CD4-positive, alpha-beta T cell treated with Interleukin-6 at 100 ng/mL for 8 hours (primary cell): ENCODE measurements around the gene CATSPERB.
"Not testable (repeated sequence)": the region's sequence is repeated elsewhere in the genome, so short reads cannot be mapped to it uniquely, and the experiment has no call there.

Source experiments
- DNase-seq: peaks from one replicate; pipeline ENCODE4 v3.0.0-alpha.2; 2020; ENCODE audit warnings: mixed read lengths, low spot score

Gene CATSPERB

DNA sequence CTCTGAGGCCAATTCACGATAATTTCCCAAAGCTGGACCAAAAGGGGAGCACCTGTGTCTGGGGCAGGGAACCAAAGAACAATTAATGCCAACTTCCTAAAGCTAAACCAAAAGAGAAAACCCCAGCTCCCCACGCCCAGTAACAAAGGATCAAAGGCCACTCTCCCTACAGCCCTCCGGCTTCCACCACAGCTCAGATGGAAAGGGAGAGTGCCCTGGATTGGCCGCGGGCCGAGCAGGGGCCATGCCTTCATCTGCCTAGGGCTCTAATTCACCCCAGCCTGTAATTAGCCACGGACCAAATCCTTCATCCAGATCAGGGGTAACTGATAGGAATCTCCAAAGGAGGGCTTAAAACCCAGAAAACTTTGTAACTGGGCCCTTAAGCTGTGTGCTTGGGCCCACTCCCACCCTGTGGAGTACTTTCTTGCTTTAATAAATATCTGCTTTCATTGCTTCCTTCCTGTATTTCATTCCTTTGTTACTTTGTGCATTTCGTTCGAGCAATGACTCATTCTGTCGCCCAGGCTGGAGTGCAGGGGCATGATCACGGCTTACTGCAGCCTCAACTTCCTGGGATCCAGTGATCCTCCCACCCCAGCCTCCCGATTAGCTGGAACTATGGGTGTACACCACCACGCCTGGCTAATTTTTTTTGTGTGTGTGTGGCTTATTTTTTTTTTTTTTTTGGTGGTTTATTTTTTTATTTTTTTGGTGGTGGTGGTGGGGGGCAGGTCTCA, 156.2 kb downstream of the CATSPERB start:
- no peak for DNase-seq

- DNase-seq: peak; percentile 55
These were observed 157.7 kb downstream of the CATSPERB start for GRCh38 chr14:91573894-91574837.

DNA sequence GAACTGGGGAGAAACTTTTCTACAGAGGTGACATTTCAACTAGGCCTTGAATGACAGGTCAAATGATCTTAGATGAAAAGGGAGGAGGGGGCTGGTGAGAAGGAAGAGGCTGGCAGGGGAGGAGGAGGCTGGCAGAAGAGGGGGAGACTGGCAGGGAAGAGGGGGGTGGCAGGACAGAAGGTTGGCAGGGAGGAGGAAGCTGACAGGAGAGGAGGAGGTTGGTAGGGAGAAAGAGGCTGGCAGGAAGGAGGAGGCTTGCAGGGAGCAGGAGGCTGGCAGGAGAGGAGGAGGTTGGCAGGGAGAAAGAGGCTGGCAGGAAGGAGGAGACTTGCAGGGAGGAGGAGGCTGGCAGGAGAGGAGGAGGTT, 158.4 kb downstream of the CATSPERB start:
- DNase-seq: no peak

DNA sequence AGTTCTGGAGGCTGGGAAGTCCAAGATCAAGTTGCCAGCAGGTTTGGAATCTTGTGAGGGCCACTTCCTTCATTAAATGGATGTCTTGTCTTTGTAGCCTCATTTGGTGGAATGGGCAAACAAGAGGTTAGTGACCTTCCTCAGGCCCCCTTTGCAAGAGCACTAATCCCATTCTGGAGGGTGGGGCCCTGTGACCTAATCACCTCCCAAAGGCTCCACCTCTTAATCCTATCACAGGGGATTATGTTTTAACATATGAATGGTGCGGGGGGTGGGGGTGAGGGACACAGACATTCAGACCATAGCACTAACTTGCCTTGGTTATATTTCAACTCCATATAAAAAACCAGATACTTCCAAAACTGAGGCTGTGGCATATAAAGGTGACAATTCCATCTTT, 161.9 kb downstream of the CATSPERB start:
- DNase-seq: no peak

DNA sequence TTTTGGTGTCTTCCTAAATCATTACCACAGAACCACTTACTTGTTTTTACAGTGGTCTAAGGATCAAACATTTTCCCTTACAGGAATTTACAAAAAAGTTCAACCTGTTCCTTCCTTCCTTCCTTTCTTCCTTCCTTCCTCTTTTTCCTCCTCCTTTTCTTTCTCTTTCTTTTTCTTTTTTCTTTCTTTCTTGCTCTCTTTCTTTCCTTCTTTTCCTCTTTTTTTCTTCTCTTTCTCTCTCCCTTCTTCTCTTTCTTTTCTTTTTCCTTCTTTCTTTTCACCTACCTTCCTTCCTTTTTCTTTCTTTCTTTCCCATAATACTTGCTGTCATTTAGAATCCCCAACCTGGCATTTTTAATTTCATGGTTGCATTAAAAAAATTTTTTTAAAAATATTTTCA, 162.6 kb downstream of the CATSPERB start:
- DNase-seq: no peak

DNA sequence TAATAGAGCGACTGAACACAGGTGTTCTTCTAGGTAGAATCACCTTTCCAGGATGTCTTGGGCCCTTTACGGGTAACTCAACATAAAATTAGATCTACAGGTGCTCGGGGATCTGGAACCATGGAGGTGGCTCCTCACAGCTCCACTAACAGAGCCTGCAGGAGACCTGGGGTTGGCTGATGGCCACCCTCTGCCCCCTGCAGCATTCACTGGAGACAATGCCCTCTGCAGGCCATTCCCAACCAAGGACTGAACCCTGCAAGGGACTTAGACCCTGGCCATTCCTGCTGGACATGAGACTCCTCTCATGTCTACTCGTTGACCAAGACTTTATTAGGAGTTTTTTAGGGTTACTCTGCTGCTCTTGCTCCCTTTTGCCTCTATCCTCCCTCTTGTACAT, 163.3 kb downstream of the CATSPERB start:
- DNase-seq: no peak

- not testable (repeated sequence) for DNase-seq
These were observed 164.1 kb downstream of the CATSPERB start for GRCh38 chr14:91567827-91568226.

- no peak for DNase-seq
These were observed 176.4 kb downstream of the CATSPERB start for GRCh38 chr14:91555531-91555930.

GRCh38 chr14:91554535-91555332, 177.2 kb downstream of the CATSPERB start:
- DNase-seq: no peak

DNA sequence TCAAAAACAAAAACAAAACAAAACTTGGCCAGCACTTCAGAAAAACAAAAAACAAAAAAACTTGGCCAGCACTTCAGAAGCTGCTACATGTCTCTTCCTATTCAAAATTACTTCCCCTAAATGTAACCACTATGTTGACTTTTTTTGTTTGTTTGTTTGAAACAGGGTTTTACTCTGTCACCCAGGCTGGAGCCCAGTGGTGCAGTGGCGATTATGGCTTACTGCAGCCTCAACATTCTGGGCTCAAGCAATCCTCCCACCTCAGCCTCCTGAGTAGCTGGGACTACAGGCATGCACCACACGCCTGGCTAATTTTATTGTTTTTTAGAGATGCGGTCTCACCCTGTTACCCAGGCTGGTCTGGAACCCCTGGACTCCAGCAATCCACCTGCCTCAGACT, 183.8 kb downstream of the CATSPERB start:
- no peak for DNase-seq

DNA sequence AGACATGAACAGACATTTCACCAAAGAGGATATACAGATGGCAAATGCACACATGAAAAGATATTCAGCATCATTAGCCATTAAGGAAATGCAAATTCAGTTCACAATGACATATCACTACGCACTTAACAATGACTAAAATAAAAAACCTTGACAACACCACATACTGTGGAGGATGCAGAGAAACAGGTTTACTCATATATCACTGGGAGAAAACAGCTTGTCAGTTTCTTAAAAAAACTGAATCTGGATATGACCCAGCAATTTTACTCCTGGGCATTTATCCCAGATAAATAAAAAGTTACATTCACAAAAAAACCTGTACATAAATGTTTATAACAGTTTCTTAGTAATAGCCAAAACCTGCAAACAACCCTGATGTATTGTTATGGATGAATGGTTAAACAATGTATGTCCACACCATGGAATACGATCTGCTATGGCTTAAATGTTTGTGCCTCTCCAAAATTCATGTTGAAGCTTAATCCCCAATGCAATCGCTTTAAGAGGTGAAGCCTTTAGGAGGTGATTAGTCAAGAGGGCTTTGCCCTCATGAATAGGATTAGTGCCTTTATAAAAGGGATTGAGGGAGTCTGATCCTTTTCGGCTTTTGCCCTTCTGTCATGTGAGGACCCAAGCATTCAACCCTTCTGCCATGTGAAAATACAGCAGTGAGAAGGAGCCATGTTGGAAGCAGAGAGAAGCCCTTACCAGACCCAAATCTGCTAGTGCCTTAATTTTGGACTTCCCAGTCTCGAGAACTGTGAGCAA, 185.8 kb downstream of the CATSPERB start:
- DNase-seq: no peak

- DNase-seq: no peak
These were observed 186.7 kb downstream of the CATSPERB start for GRCh38 chr14:91545204-91545603.

DNA sequence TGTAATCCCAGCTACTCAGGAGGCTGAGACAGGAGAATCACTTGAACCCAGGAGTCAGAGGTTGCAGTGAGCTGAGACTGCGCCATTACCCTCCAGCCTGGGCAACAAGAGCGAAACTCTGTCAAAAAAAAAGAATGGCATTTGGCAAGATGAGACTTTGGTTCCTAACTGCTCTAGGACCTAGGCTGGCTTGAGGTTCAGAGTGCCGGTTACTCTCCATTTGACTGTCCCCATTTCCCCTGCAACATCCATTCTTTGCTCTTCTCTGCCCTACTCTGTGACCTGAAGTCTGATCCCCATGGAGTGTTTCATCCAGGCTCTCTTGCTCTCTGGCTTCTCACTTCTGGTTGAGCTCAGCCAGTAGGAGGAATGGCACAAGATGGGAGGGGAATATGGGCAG, 195.6 kb downstream of the CATSPERB start:
- DNase-seq: no peak

DNA sequence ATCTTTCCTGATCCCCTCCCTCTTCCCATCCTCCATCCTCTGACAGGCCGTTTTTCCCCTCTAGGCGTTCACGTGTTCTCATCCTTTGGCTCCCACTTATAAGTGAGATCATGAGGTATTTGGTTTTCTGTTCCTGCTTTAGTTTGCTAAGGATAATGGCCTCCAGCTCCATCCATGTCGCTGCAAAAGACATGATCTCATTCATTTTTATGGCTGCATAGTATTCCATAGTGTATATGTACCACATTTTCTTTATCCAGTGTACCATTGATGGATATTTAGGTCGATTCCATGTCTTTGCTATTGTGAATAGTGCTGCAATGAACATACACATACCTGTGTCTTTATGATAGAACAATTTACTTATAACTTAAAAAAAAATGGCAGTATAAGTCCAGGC, 197.8 kb downstream of the CATSPERB start:
- DNase-seq: not testable (repeated sequence)

DNA sequence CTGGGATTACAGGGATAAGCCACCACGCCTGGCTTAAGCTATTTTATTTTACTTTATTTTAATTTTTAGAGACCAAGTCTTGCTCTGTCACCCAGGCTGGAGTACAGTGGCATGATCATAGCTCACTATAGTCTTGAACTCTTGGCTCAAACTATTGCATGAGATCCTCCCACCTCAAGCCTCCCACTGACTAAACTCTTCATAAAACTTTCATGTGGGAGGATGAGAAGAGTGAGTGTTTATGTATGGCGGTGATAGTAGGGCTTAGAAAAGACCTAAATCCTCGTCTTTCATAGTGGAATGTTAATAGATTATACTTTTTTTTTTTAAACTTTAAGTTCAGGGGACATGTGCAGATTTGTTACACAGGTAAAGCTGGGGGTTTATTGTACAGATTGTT, 198.3 kb downstream of the CATSPERB start:
- no peak for DNase-seq
